HG03575 (cell line): ENCODE data around the gene RPP30.
"Not testable (repeated sequence)": the region's sequence is repeated elsewhere in the genome, so short reads cannot be mapped to it uniquely, and the experiment has no call there.

Experiments used
- ATAC-seq: cut with Tn5 transposase; IDR thresholded peaks from one replicate; pipeline ENCODE4 v1.9.1; 2021; ENCODE audit not compliant: unreplicated experiment, insufficient number of reproducible peaks, low FRiP score; ENCODE audit errors: extremely low read depth

The RPP30 gene

DNA sequence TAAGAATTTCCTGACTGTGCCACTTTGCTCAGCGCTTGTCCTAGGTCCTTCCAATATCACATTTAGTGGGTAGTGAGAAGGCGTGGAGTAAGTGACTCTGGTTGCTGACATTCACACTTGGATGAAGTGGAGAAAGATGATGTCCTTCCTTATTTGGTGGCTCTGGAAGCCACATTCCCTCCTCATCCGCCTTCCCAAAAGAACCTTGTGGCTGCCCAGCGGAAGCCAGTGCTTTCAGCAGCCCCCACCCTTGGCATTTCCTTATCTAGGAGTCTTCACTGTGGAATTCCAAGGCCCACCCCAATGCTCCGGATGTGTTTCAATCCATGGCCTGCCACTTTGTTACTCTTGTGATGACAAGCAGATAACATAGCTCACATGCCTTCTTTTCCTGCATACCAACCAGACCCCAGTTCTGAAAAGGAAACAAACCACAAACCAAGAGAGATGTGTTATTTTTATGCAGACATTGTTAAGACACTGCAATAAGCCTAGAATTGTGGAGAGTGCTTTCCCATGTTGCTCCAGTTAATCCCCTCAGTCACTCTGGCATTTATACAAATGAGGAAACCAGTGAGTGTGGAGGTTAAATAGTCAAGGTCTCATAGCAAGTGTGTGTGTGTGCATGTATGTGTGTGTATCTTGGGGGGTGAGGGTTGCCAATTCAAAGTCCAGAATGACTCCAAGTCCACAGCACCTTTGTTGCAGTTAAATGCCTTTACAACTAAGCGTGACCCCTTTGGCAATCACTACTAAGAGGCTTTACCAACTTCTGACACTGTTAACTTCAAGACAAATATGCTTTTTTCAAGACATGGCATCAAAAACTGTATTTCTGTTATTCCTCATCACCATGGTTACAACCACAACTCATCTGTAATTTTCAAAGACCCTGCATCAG, 59.4 kb downstream of the RPP30 start:
- ATAC-seq: no peak

DNA sequence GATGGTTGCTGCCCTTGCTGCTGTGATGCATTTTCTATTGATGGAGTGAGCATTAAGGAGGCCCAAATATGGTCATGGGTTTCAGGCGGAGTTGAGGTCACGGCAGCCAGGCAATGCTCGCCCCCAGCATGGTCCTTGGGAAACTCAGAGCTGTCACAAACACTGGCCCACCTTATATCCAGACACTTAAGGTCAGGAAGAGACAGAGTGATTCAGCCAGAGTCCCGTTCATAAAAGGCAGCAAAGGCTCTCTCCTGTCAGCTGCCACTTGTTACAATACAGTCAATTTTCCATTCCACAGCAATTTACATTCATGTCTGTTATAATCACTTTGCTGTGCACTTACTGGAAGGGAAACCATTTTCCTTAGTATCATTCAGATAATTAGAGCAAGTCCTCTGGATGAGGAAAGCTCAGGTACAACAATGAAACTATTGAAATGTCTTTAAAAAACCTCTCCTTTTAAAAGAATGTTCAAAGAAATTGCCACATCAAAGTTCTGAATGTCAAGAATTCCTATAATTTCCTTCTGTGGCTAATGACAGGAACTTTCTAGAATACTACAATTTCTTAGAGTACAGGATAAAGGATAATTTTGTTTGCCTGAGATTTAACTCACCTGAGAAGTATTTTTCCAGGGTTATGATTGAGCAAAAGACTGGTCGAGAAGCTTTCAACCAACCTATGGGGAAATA, 64.0 kb downstream of the RPP30 start:
- ATAC-seq: no peak

GRCh38 chr10:90936276-90936659, 64.5 kb downstream of the RPP30 start:
- ATAC-seq: no peak

DNA sequence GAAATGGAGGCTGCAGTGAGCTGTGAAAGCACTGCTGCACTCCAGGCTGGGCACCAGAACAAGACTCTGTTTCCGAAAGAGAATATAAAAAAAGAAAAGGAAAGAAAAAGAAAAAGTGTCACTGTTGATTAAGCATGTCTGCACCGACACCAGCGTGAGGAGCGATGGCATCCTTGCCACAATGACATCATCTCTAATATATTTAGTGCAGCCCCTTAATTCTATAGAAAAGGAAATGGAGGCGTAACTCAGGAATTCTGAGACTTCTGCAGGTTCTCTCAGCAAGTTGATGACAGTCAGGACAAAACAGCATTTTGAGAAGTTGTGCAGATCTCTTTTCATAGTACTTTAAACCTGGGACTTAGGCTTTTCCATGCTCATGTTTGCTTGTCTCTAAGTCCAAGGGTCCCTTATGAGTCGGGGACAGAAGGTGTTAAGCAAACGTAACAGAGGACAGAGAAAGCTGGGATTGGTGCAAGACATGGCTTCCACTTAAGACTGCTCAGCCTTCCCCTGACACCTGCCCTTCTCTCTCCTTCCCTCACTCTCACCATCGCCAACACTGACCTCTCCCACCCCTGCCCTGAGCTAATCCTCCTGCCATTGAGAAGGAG, 66.0 kb downstream of the RPP30 start:
- no peak for ATAC-seq

DNA sequence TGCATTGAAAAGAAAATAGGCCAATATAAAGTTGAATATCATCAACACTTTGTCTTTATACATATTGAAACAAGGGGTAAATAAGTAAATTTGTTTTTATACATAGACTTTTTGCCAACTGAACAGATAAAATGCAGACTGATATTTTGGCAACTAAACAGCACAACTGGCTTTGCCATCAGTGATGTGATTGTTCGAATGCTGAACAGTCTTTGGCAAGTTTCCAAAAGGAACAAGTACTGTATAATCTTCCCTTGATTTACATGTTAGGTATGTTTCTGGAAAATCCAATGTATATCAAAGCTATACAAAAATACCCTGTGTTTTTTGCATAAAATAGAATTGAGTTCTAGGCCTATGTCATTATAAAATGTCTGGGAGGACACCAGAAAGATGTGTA, 67.3 kb downstream of the RPP30 start:
- ATAC-seq: no peak

- ATAC-seq: no peak
Observed at GRCh38 chr10:90939648-90940047, 67.9 kb downstream of the RPP30 start.

GRCh38 chr10:90942980-90943379, 71.2 kb downstream of the RPP30 start:
- ATAC-seq: not testable (repeated sequence)

- no peak for ATAC-seq
Observed at GRCh38 chr10:90944749-90945148, 73.0 kb downstream of the RPP30 start.

GRCh38 chr10:90945491-90946070, 73.8 kb downstream of the RPP30 start:
- ATAC-seq: no peak

- peak; percentile 92 for ATAC-seq
Observed at GRCh38 chr10:90947030-90947960, 75.5 kb downstream of the RPP30 start.
